ENCODE measurements around the gene THSD4. TPM values are rescaled to one million over a fixed set of nuclear protein-coding genes. Genes with fewer than 3 reads are reported as not detected.

The THSD4 gene
- total RNA-seq, 1 experiment from 2014 or later, result 65.4 TPM

- ChIA-PET CTCF (no interaction called here), POLR2A (interaction anchor here (0.6 kb wide), 1 partner anchor 50 kb away, joined by 3 read pairs; no protein-coding TSS in a partner anchor)
- Histone ChIP-seq H3K9me3 (ENCODE audit: control insufficient read depth, insufficient read depth, low read depth, low read length) (no peaks in the 10 kb centered on the region), H3K4me3 (ENCODE audit: low read depth in 2 of 2, low read length in 2 of 2) (no peak overlapping the region), H3K27ac (ENCODE audit: low read length) (no peak overlapping the region), H3K4me1 (ENCODE audit: control insufficient read depth, insufficient read depth, low read length) (peaks cover 18% of the 10 kb centered on the region), H3K36me3 (ENCODE audit: control insufficient read depth, insufficient read depth, low read length) (no peaks in the 10 kb centered on the region), H3K27me3 (ENCODE audit: control insufficient read depth, insufficient read depth, low read length) (no peaks in the 10 kb centered on the region)
- in situ Hi-C loops (cut with HindIII; ENCODE audit: low pct_unique_long_range_greater_than_20kb, low sequenced_read_pairs) (no loop called here), intact Hi-C loops (cut with micrococcal nuclease; ENCODE audit: unreplicated experiment) (no loop called here)
- no TSS peak for BruUV-seq (replicated peaks)
- ATAC-seq, result no peak
- TF ChIP-seq CTCF (IDR thresholded peaks at IDR 0.05) (no peak), POLR2AphosphoS5 (IDR thresholded peaks at IDR 0.05; ENCODE audit: low read depth, low read length) (no peak), REST (IDR thresholded peaks at IDR 0.05; ENCODE audit: insufficient read depth in 1 of 2, low read depth in 2 of 2, low read length in 1 of 2) (no peak), SIN3A (IDR thresholded peaks at IDR 0.05; ENCODE audit: borderline replicate concordance, insufficient read depth, low read depth, low read length) (no peak), TCF7L2 (IDR thresholded peaks at IDR 0.05; ENCODE audit: low read depth, low read length) (no peak)
- DNase-seq (ENCODE audit: low read depth, low spot score), result no peak
Measured at GRCh38 chr15:71807691-71808091, 692.4 kb downstream of the THSD4 start.

- POLR2A ChIA-PET, result interaction anchor here (0.6 kb wide), 1 partner anchor 49 kb away, joined by 3 read pairs; no protein-coding TSS in a partner anchor
- in situ Hi-C loops (cut with HindIII; ENCODE audit: low pct_unique_long_range_greater_than_20kb, low sequenced_read_pairs), result no loop called here
Measured at GRCh38 chr15:71808311-71809020, 693.2 kb downstream of the THSD4 start.

More at GRCh38 chr15:71808311-71809020, 693.2 kb downstream of the THSD4 start:
- Histone ChIP-seq H3K27me3 (ENCODE audit: control insufficient read depth, insufficient read depth, low read length) (no peaks in the 10 kb centered on the region), H3K9me3 (ENCODE audit: control insufficient read depth, insufficient read depth, low read depth, low read length) (no peaks in the 10 kb centered on the region), H3K36me3 (ENCODE audit: control insufficient read depth, insufficient read depth, low read length) (no peaks in the 10 kb centered on the region), H3K4me1 (ENCODE audit: control insufficient read depth, insufficient read depth, low read length) (peaks cover 18% of the 10 kb centered on the region), H3K4me3 (ENCODE audit: low read depth in 2 of 2, low read length in 2 of 2) (no peak overlapping the region), H3K27ac (ENCODE audit: low read length) (no peak overlapping the region)
- CTCF ChIA-PET, result no interaction called here
- TF ChIP-seq POLR2AphosphoS5 (IDR thresholded peaks at IDR 0.05; ENCODE audit: low read depth, low read length) (no peak), REST (IDR thresholded peaks at IDR 0.05; ENCODE audit: insufficient read depth in 1 of 2, low read depth in 2 of 2, low read length in 1 of 2) (no peak), SIN3A (IDR thresholded peaks at IDR 0.05; ENCODE audit: borderline replicate concordance, insufficient read depth, low read depth, low read length) (no peak), CTCF (IDR thresholded peaks at IDR 0.05) (no peak), TCF7L2 (IDR thresholded peaks at IDR 0.05; ENCODE audit: low read depth, low read length) (no peak)
- DNase-seq (ENCODE audit: low read depth, low spot score) (no peak), ATAC-seq (no peak)
- BruUV-seq (replicated peaks), result no TSS peak
- intact Hi-C loops (cut with micrococcal nuclease; ENCODE audit: unreplicated experiment), result no loop called here
